Hair follicular keratinocyte (primary cell): ENCODE measurements around the gene CAPN8. TPM values are rescaled to one million over a fixed set of nuclear protein-coding genes. Genes with fewer than 3 reads are reported as not detected.

Experiments used
- total RNA-seq: library from RNA; depleted of rRNA; stranded (reverse); fragments of >200 nt; gene quantifications from 2 replicates; pipeline ENCODE4 v1.2.3, GENCODE V29; 2015

CAPN8 gene
- not detected in 2 replicates for total RNA-seq

DNA sequence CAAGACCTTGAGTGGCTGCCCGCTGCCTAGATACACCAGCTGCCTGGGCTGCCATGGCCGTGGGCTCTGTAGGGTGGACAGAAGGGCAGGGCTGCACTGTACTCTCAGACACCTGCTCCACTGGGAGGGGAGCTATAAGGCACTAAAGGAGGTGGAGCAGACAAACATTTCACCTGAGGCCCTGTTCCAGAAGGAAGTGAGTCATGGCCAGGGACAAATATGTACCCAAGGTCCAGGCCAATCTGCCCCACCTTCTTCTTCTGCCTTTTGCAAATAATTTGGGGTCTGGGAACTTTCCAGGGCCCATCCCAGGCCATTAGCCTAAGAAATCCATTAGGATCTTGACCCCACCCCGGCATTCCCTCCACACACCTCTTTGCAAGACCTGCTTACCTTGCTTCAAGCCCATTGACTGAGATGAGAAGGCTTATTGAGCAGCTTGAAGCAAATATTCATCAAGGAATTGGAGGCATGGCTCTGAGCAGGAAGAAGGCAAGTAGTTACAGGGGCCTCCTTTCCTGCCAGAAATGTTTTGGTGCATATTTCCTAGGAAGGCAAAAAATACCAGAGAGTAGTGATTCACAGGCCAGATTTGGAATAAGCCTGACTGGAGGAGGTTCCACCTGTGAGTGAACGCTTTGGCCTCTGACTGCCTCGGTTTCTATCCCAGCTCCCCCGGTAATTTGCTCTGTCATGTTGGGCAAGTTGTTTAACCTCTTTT lies at the start of gene CAPN8:
CAPN8 (minus strand) TSS at position 110 of the 721 bp plus-strand sequence; CDS start at position 55, 55 bp downstream.

DNA sequence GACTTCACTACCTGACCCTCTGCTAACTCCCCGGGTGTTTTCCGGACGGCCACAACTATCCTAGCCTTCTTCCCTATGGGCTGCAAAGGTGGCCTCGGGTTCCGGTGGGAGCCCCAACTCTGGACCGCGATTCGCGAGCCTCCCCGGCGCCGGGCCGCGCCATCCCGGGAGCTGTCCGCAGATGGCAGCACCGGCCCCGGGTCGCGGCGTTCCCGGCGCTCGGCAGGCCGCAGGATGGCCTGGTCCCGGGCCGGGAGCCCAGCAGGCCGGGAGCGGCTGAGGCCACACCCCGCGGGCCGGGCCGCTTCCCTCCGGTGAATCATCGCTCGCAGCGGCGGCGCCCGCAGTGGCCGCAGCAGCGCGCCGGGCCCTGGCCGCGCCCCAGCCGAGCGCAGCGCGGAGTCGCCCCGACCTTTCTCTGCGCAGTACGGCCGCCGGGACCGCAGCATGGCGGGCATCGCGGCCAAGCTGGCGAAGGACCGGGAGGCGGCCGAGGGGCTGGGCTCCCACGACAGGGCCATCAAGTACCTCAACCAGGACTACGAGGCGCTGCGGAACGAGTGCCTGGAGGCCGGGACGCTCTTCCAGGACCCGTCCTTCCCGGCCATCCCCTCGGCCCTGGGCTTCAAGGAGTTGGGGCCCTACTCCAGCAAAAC lies 46.8 kb upstream of the CAPN8 start, which contains the start of gene CAPN2:
CAPN2 (plus strand) TSS at position 346 of the 656 bp plus-strand sequence; CDS start at position 448, 102 bp downstream.

Other genes starting within 250 kb of the CAPN8 start
- 152 and 185 TPM in 2 replicates for gene CAPN2, start 46.8 kb upstream of the CAPN8 start, total RNA-seq
- gene TP53BP2, start 180.2 kb upstream of the CAPN8 start, total RNA-seq, result 9.2 and 12.9 TPM in 2 replicates